Osteoblast (primary cell): Measurements from ENCODE around the gene EXD2. TPM values are rescaled to one million over a fixed set of nuclear protein-coding genes. Genes with fewer than 3 reads are reported as not detected.

ENCODE experiments used
- DNase-seq: peaks from one replicate; pipeline ENCODE4 v3.0.0; 2011; ENCODE audit warnings: low spot score, mixed read lengths; ENCODE audit not compliant: insufficient read length; ENCODE audit errors: missing footprints
- H2AFZ ChIP-seq: 2 replicates; pipeline ENCODE4 v1.6.0; 2011; ENCODE audit warnings: mild to moderate bottlenecking, low read length
- H3K27ac ChIP-seq: 2 replicates; pipeline ENCODE4 v1.5.1; 2011; ENCODE audit warnings: mild to moderate bottlenecking, low read depth, low read length, moderate library complexity
- H3K27me3 ChIP-seq: 2 replicates; pipeline ENCODE4 v1.6.0; 2012; ENCODE audit warnings: mild to moderate bottlenecking, control low read depth, inconsistent platforms, low read length, moderate library complexity; ENCODE audit not compliant: insufficient read depth
- H3K36me3 ChIP-seq: 2 replicates; pipeline ENCODE4 v1.5.1; 2011; ENCODE audit warnings: mild to moderate bottlenecking, low read length, control low read depth, moderate library complexity; ENCODE audit not compliant: insufficient read depth
- H3K4me1 ChIP-seq: 2 replicates; pipeline ENCODE4 v1.5.1; 2011; ENCODE audit warnings: mild to moderate bottlenecking, low read length, control low read depth, moderate library complexity; ENCODE audit not compliant: insufficient read depth
- H3K4me2 ChIP-seq: 2 replicates; pipeline ENCODE4 v1.6.0; 2011; ENCODE audit warnings: mild to moderate bottlenecking, low read length; ENCODE audit not compliant: insufficient read depth
- H3K4me3 ChIP-seq: fragments of 200-600 bp; sonication (generic); 3 replicates; pipeline ENCODE4 v1.5.1; 2012; ENCODE audit warnings: mild to moderate bottlenecking, low read length, inconsistent platforms; ENCODE audit not compliant: insufficient read depth
- H3K79me2 ChIP-seq: 2 replicates; pipeline ENCODE4 v1.6.0; 2012; ENCODE audit warnings: mild to moderate bottlenecking, low read length, control low read depth, inconsistent platforms; ENCODE audit not compliant: insufficient read depth
- H3K9me3 ChIP-seq: 2 replicates; pipeline ENCODE4 v1.5.1; 2011; ENCODE audit warnings: low read depth, low read length, control low read depth
- H4K20me1 ChIP-seq: 2 replicates; pipeline ENCODE4 v1.6.0; 2012; ENCODE audit warnings: mild to moderate bottlenecking, low read length, control low read depth; ENCODE audit not compliant: insufficient read depth
- total RNA-seq: library from RNA; depleted of rRNA; stranded (reverse); fragments of >200 nt; gene quantifications from 2 replicates; pipeline ENCODE4 v1.2.3, GENCODE V29; 2012
- TF ChIP-seq, protein P1 (sequence below): IDR thresholded peaks from 2 replicates; pipeline ENCODE4 v1.5.1; 2011; ENCODE audit warnings: mild to moderate bottlenecking, low read depth, low read length, moderate library complexity; ENCODE audit errors: extremely low read depth

Gene EXD2
- total RNA-seq, 1 donor, result 19.9 TPM

GRCh38 chr14:69268223-69268622 lies 76.9 kb downstream of the EXD2 start:
- TF ChIP-seq, protein P1, sequence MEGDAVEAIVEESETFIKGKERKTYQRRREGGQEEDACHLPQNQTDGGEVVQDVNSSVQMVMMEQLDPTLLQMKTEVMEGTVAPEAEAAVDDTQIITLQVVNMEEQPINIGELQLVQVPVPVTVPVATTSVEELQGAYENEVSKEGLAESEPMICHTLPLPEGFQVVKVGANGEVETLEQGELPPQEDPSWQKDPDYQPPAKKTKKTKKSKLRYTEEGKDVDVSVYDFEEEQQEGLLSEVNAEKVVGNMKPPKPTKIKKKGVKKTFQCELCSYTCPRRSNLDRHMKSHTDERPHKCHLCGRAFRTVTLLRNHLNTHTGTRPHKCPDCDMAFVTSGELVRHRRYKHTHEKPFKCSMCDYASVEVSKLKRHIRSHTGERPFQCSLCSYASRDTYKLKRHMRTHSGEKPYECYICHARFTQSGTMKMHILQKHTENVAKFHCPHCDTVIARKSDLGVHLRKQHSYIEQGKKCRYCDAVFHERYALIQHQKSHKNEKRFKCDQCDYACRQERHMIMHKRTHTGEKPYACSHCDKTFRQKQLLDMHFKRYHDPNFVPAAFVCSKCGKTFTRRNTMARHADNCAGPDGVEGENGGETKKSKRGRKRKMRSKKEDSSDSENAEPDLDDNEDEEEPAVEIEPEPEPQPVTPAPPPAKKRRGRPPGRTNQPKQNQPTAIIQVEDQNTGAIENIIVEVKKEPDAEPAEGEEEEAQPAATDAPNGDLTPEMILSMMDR, result no peak
- H4K20me1 ChIP-seq, result no peaks in the 10 kb centered on the region
- peak overlapping the region; percentile 92 for H3K27ac ChIP-seq
- no peaks in the 10 kb centered on the region for H3K9me3 ChIP-seq
- H3K4me2 ChIP-seq, result peak overlapping the region; percentile 41
- no peak for DNase-seq
- no peaks in the 10 kb centered on the region for H3K27me3 ChIP-seq
- no peaks in the 10 kb centered on the region for H3K79me2 ChIP-seq
- H3K4me1 ChIP-seq, result peaks cover 34% of the 10 kb centered on the region
- H3K36me3 ChIP-seq, result no peaks in the 10 kb centered on the region
- H2AFZ ChIP-seq, result no peak overlapping the region
- no peak overlapping the region for H3K4me3 ChIP-seq

DNA sequence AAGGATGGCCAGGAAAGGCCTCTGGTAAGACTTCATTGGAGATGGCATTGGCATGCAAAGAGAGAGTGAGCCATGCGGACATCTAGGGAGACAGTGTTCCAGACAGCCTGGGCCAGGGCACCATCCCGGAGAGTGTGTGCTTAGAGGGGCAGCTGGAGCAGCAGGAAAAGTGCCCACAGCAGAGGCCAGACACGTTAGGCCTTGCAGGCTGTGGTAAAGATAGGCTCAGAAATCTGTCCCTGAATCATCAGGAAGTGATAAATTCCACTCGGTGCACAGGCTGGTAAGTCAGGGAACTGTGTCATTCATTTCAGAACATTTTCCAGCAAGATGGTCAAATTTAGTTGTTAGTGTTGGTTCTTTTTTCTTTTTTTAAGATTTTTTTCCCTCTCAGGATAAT lies 77.5 kb downstream of the EXD2 start:
- Histone ChIP-seq H3K27ac (peak overlapping the region; percentile 92), H3K27me3 (no peaks in the 10 kb centered on the region), H3K4me2 (peak overlapping the region; percentile 41), H3K36me3 (no peaks in the 10 kb centered on the region), H3K79me2 (no peaks in the 10 kb centered on the region), H3K4me1 (peaks cover 30% of the 10 kb centered on the region), H3K4me3 (no peak overlapping the region), H3K9me3 (no peaks in the 10 kb centered on the region), H2AFZ (peak overlapping the region; percentile 60), H4K20me1 (no peaks in the 10 kb centered on the region)
- TF ChIP-seq, protein P1, result no peak
- no peak for DNase-seq

DNA sequence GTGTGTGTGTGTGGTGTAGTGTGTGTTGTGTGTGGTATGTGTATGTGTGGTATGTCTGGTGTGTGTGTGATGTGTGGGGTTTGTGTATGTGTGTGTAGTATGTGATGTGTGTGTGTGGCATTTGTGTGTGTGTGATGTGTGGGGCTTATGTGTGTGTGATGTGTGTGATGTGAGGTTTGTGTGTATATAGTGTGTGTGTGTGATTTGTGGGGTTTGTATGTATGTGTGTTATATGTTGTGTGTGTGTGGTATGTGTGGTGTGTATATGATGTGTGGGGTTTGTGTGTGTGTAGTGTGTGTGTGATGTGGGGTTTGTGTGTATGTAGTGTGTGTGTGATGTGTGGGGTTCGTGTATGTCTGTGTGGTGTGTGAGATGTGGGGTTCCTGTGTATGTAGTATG lies 78.1 kb downstream of the EXD2 start:
- Histone ChIP-seq H2AFZ (no peak overlapping the region), H4K20me1 (no peaks in the 10 kb centered on the region), H3K4me3 (no peak overlapping the region), H3K27me3 (no peaks in the 10 kb centered on the region), H3K4me2 (peak overlapping the region; percentile 41), H3K36me3 (no peaks in the 10 kb centered on the region), H3K9me3 (no peaks in the 10 kb centered on the region), H3K27ac (peak overlapping the region; percentile 92), H3K4me1 (peaks cover 24% of the 10 kb centered on the region), H3K79me2 (no peaks in the 10 kb centered on the region)
- DNase-seq, result no peak
- TF ChIP-seq, protein P1, result no peak

- H3K36me3 ChIP-seq, result no peaks in the 10 kb centered on the region
- no peaks in the 10 kb centered on the region for H3K9me3 ChIP-seq
- TF ChIP-seq, protein P1, result no peak
Observed at GRCh38 chr14:69270097-69270496, 78.8 kb downstream of the EXD2 start.

More at GRCh38 chr14:69270097-69270496, 78.8 kb downstream of the EXD2 start:
- Histone ChIP-seq H3K27me3 (peaks cover 2% of the 10 kb centered on the region), H3K4me2 (no peak overlapping the region), H3K4me1 (peaks cover 24% of the 10 kb centered on the region), H3K4me3 (no peak overlapping the region), H2AFZ (no peak overlapping the region), H4K20me1 (no peaks in the 10 kb centered on the region), H3K79me2 (no peaks in the 10 kb centered on the region), H3K27ac (no peak overlapping the region)
- no peak for DNase-seq
